ENCODE data around the gene PHF12. TPM values are rescaled to one million over a fixed set of nuclear protein-coding genes. Genes with fewer than 3 reads are reported as not detected.

The PHF12 gene
- polyA plus RNA-seq, 1 experiment = 16.5 TPM

DNA sequence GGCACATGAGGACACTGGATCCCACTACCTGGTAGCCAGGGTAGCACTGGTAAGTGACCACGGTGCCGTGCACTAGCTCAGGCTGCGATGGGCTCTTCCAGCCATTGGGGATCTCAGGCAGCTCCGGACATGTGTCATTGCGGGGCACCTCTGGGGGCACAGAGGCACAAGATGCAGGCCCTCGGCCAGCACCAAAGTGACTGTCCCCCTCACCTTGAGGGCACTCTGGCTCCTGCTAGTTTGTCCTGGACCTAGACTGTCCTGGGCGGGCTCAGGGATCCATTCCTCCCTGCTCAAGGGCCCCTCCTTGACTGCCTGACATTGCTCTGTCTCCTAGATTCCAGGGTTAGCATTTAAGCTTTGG, 6.7 kb upstream of the PHF12 start:
- ChIA-PET POLR2A (no interaction called here), CTCF (interaction anchor here (2.5 to 10.0 kb wide), 2 partner anchors 157 to 231 kb away, joined by 8 to 432 read pairs; partner anchors contain the start of gene TLCD1)
- TF ChIP-seq, protein P1, sequence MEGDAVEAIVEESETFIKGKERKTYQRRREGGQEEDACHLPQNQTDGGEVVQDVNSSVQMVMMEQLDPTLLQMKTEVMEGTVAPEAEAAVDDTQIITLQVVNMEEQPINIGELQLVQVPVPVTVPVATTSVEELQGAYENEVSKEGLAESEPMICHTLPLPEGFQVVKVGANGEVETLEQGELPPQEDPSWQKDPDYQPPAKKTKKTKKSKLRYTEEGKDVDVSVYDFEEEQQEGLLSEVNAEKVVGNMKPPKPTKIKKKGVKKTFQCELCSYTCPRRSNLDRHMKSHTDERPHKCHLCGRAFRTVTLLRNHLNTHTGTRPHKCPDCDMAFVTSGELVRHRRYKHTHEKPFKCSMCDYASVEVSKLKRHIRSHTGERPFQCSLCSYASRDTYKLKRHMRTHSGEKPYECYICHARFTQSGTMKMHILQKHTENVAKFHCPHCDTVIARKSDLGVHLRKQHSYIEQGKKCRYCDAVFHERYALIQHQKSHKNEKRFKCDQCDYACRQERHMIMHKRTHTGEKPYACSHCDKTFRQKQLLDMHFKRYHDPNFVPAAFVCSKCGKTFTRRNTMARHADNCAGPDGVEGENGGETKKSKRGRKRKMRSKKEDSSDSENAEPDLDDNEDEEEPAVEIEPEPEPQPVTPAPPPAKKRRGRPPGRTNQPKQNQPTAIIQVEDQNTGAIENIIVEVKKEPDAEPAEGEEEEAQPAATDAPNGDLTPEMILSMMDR (IDR thresholded peaks at IDR 0.05; ENCODE audit: insufficient read depth, low read depth, low read length) = no peak

DNA sequence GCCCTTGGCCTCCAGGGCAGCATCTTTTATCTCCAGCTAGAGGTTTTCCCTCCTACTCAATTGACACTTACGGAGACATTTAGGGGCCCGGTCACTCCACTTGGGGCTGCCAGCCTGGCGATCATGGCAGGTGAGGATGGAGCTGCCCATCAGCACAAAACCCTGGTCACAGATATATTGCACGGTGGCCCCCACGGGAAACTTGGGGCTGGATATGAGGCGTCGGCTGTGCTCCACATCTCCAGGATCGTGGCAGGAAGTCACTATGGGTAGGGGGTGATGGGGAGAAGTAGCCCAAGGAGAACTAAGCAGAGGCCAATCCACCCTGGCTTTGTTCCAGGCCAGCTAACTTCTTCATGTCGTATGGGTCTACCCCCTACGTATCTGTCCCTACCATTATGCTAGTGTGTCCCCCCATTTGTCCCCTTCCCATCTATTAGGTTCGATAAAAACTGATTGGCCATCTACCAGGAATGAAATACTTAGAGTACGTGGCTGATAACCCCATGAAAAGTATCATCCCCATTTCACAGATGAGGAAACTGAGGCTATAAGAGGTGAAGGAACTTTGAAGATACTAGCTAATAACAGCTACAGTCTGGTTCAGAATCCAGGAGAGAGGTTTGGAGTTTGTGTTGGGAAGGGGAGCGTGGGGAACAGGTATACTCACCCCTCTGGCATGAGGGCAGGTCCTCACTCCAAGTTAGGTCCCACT, 6.1 kb upstream of the PHF12 start:
- ChIA-PET POLR2A (no interaction called here), CTCF (interaction anchor here (1.0 to 10.0 kb wide), 4 partner anchors 6 to 231 kb away, joined by 4 to 432 read pairs (median 50); partner anchors contain the start of gene TLCD1)
- TF ChIP-seq, protein P1 (IDR thresholded peaks at IDR 0.05; ENCODE audit: insufficient read depth, low read depth, low read length) = no peak
- Histone ChIP-seq H3K36me3 (ENCODE audit: control insufficient read depth, insufficient read depth, low read length) (no peaks in the 10 kb centered on the region), H3K4me3 (ENCODE audit: low read depth, low read length) (no peak overlapping the region), H3K27me3 (ENCODE audit: control insufficient read depth, insufficient read depth, low read length) (no peaks in the 10 kb centered on the region)
- no peak for DNase-seq (ENCODE audit: low read depth)

More for the DNA sequence above, 6.7 kb upstream of the PHF12 start:
- no peaks in the 10 kb centered on the region for H3K27me3 ChIP-seq (ENCODE audit: control insufficient read depth, insufficient read depth, low read length)
- no peak overlapping the region for H3K4me3 ChIP-seq (ENCODE audit: low read depth, low read length)
- no peak for DNase-seq (ENCODE audit: low read depth)
- H3K36me3 ChIP-seq (ENCODE audit: control insufficient read depth, insufficient read depth, low read length) = no peaks in the 10 kb centered on the region

GRCh38 chr17:28956861-28957260, 5.5 kb upstream of the PHF12 start:
- CTCF ChIA-PET = interaction anchor here (1.0 to 10.0 kb wide), 4 partner anchors 7 to 230 kb away, joined by 4 to 432 read pairs (median 50); partner anchors contain the start of gene TLCD1

GRCh38 chr17:28956112-28956511, 4.8 kb upstream of the PHF12 start:
- CTCF ChIA-PET = interaction anchor here (2.5 to 6.4 kb wide), 2 partner anchors 8 to 229 kb away, joined by 8 to 92 read pairs; partner anchors contain the start of gene TLCD1
- Histone ChIP-seq H3K27me3 (ENCODE audit: control insufficient read depth, insufficient read depth, low read length) (no peaks in the 10 kb centered on the region), H3K4me3 (ENCODE audit: low read depth, low read length) (no peak overlapping the region), H3K36me3 (ENCODE audit: control insufficient read depth, insufficient read depth, low read length) (no peaks in the 10 kb centered on the region)
- no peak for DNase-seq (ENCODE audit: low read depth)
- TF ChIP-seq, protein P1 (IDR thresholded peaks at IDR 0.05; ENCODE audit: insufficient read depth, low read depth, low read length) = no peak
- POLR2A ChIA-PET = no interaction called here

More at GRCh38 chr17:28956861-28957260, 5.5 kb upstream of the PHF12 start:
- H3K4me3 ChIP-seq (ENCODE audit: low read depth, low read length) = no peak overlapping the region
- TF ChIP-seq, protein P1 (IDR thresholded peaks at IDR 0.05; ENCODE audit: insufficient read depth, low read depth, low read length) = no peak
- no peaks in the 10 kb centered on the region for H3K36me3 ChIP-seq (ENCODE audit: control insufficient read depth, insufficient read depth, low read length)
- no peak for DNase-seq (ENCODE audit: low read depth)
- H3K27me3 ChIP-seq (ENCODE audit: control insufficient read depth, insufficient read depth, low read length) = no peaks in the 10 kb centered on the region
- POLR2A ChIA-PET = no interaction called here

GRCh38 chr17:28955408-28955807, 4.1 kb upstream of the PHF12 start:
- ChIA-PET CTCF (interaction anchor here (6.4 kb wide), 1 partner anchor 8 kb away, joined by 92 read pairs; no protein-coding TSS in a partner anchor), POLR2A (no interaction called here)
- DNase-seq (ENCODE audit: low read depth) = no peak
- Histone ChIP-seq H3K36me3 (ENCODE audit: control insufficient read depth, insufficient read depth, low read length) (no peaks in the 10 kb centered on the region), H3K4me3 (ENCODE audit: low read depth, low read length) (no peak overlapping the region), H3K27me3 (ENCODE audit: control insufficient read depth, insufficient read depth, low read length) (no peaks in the 10 kb centered on the region)
- TF ChIP-seq, protein P1 (IDR thresholded peaks at IDR 0.05; ENCODE audit: insufficient read depth, low read depth, low read length) = no peak

Measured in BJ (cell line).